Measurements from ENCODE around the gene SDK1.

SDK1 gene

GRCh38 chr7:4268040-4268965 lies 967.3 kb downstream of the SDK1 start:
- DNase-seq = no peak

- no peak for DNase-seq
Measured at GRCh38 chr7:4269086-4269485, 968.0 kb downstream of the SDK1 start.

- DNase-seq = no peak
Measured at GRCh38 chr7:4269746-4270145, 968.7 kb downstream of the SDK1 start.

GRCh38 chr7:4270268-4270667 lies 969.2 kb downstream of the SDK1 start:
- DNase-seq = no peak

- DNase-seq = no peak
Measured at GRCh38 chr7:4270941-4271715, 970.1 kb downstream of the SDK1 start.

GRCh38 chr7:4271716-4272015 lies 970.6 kb downstream of the SDK1 start:
- DNase-seq = no peak

- DNase-seq = no peak
Measured at GRCh38 chr7:4272141-4272540, 971.1 kb downstream of the SDK1 start.

- no peak for DNase-seq
Measured at GRCh38 chr7:4273566-4274230, 972.6 kb downstream of the SDK1 start.

- no peak for DNase-seq
Measured at GRCh38 chr7:4274286-4274685, 973.2 kb downstream of the SDK1 start.

- no peak for DNase-seq
Measured at GRCh38 chr7:4277936-4278335, 976.9 kb downstream of the SDK1 start.

GRCh38 chr7:4279216-4279615 lies 978.2 kb downstream of the SDK1 start:
- DNase-seq = no peak

- DNase-seq = no peak
Measured at GRCh38 chr7:4281231-4281993, 980.4 kb downstream of the SDK1 start.

GRCh38 chr7:4282434-4283223 lies 981.6 kb downstream of the SDK1 start:
- DNase-seq = no peak

GRCh38 chr7:4286351-4286750 lies 985.3 kb downstream of the SDK1 start:
- DNase-seq = no peak

GRCh38 chr7:4288791-4289394 lies 987.8 kb downstream of the SDK1 start:
- DNase-seq = no peak

- no peak for DNase-seq
Measured at GRCh38 chr7:4297165-4297917, 996.3 kb downstream of the SDK1 start.

- no peak for DNase-seq
Measured at GRCh38 chr7:4297918-4298219, 996.8 kb downstream of the SDK1 start.

- DNase-seq = no peak
Measured at GRCh38 chr7:4299431-4299830, 998.4 kb downstream of the SDK1 start.

GRCh38 chr7:4302203-4302905 lies 1001.3 kb downstream of the SDK1 start:
- DNase-seq = no peak
